Activated CD8-positive, alpha-beta T cell treated with anti-CD3 and anti-CD28 coated beads for 36 hours (primary cell): ENCODE measurements around the gene NR4A1. TPM values are rescaled to one million over a fixed set of nuclear protein-coding genes. Genes with fewer than 3 reads are reported as not detected.

Source experiments
- ATAC-seq: fragments of 200-7000 bp; cut with Tn5 transposase; one replicate; pipeline ENCODE4 v1.10.0; 2021; ENCODE audit warnings: mild to moderate bottlenecking, moderate library complexity
- CTCF ChIA-PET: fragments of 350-600 bp; sonication (Branson Sonifier 250); formaldehyde crosslinking; loops from one replicate; lab custom pipeline; 2021; ENCODE audit warnings: antibody characterized with exemption; lab: Charles Lee
- POLR2A ChIA-PET: fragments of 350-600 bp; sonication (Branson Sonifier 250); formaldehyde crosslinking; loops from one replicate; lab custom pipeline; 2021; ENCODE audit warnings: antibody characterized with exemption; lab: Charles Lee
- DNase-seq: peaks from one replicate; pipeline ENCODE4 v3.0.0-alpha.2; 2020
- H3K27ac Mint-ChIP-seq: one replicate; pipeline ENCODE4 v1.8.0; 2021; ENCODE audit warnings: mild to moderate bottlenecking, mixed read lengths
- H3K27me3 Mint-ChIP-seq: one replicate; pipeline ENCODE4 v1.8.0; 2021; ENCODE audit warnings: mixed read lengths
- H3K36me3 Mint-ChIP-seq: one replicate; pipeline ENCODE4 v1.8.0; 2021; ENCODE audit warnings: low read depth, mixed read lengths
- H3K4me1 Mint-ChIP-seq: one replicate; pipeline ENCODE4 v1.8.0; 2021; ENCODE audit warnings: low read depth, mixed read lengths
- H3K4me3 Mint-ChIP-seq: one replicate; pipeline ENCODE4 v1.8.0; 2021; ENCODE audit warnings: mild to moderate bottlenecking, moderate library complexity, mixed read lengths
- H3K9me3 Mint-ChIP-seq: one replicate; pipeline ENCODE4 v1.8.0; 2021; ENCODE audit warnings: mixed read lengths
- intact Hi-C: fragments of 100-400 bp; cut with micrococcal nuclease; formaldehyde crosslinking; loops from one replicate; pipeline ENCODE4 v1.10.0; 2022
- total RNA-seq, 2 experiments: library from RNA; stranded (reverse); gene quantifications; one replicate each; pipeline ENCODE4 v1.2.3, GENCODE V29; 2021
- TF ChIP-seq, protein P1 (sequence below): fragments of 200-600 bp; IDR thresholded peaks from one replicate; pipeline ENCODE4 v1.8.0; 2022; ENCODE audit warnings: antibody characterized with exemption, mild to moderate bottlenecking

NR4A1 gene
- total RNA-seq, 2 experiments from 2014 or later, result 120 to 128 TPM

GRCh38 chr12:52023182-52023975 is 27.9 kb upstream of the NR4A1 start:
- DNase-seq (peak; percentile 96), ATAC-seq (peak; percentile 69)
- Mint-ChIP-seq H3K27ac (peak overlapping the region; percentile 96), H3K4me3 (peak overlapping the region; percentile 76), H3K27me3 (peaks cover 1% of the 10 kb centered on the region), H3K9me3 (no peaks in the 10 kb centered on the region), H3K36me3 (no peaks in the 10 kb centered on the region), H3K4me1 (peaks cover 41% of the 10 kb centered on the region)
- TF ChIP-seq, protein P1, sequence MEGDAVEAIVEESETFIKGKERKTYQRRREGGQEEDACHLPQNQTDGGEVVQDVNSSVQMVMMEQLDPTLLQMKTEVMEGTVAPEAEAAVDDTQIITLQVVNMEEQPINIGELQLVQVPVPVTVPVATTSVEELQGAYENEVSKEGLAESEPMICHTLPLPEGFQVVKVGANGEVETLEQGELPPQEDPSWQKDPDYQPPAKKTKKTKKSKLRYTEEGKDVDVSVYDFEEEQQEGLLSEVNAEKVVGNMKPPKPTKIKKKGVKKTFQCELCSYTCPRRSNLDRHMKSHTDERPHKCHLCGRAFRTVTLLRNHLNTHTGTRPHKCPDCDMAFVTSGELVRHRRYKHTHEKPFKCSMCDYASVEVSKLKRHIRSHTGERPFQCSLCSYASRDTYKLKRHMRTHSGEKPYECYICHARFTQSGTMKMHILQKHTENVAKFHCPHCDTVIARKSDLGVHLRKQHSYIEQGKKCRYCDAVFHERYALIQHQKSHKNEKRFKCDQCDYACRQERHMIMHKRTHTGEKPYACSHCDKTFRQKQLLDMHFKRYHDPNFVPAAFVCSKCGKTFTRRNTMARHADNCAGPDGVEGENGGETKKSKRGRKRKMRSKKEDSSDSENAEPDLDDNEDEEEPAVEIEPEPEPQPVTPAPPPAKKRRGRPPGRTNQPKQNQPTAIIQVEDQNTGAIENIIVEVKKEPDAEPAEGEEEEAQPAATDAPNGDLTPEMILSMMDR, result peak; percentile 96
- intact Hi-C loops, result no loop called here
- ChIA-PET POLR2A (interaction anchor here (0.6 to 8.3 kb wide), 9 partner anchors 10 to 98 kb away, joined by 3 to 74 read pairs (median 4); partner anchors contain the start of gene TAMALIN), CTCF (interaction anchor here (1.0 to 18.1 kb wide), 10 partner anchors 14 to 156 kb away, joined by 4 to 602 read pairs (median 312); partner anchors contain the start of genes ATG101, NR4A1, SMIM41 and TAMALIN)

- ChIA-PET CTCF (interaction anchor here (1.0 to 18.1 kb wide), 18 partner anchors 15 to 255 kb away, joined by 3 to 602 read pairs (median 12); partner anchors contain the start of genes ATG101, NR4A1, SMIM41 and TAMALIN), POLR2A (interaction anchor here (0.9 to 8.3 kb wide), 9 partner anchors 10 to 93 kb away, joined by 3 to 74 read pairs (median 5); partner anchors contain the start of gene TAMALIN)
- peak overlapping the region; percentile 76 for H3K4me3 Mint-ChIP-seq
- H3K27ac Mint-ChIP-seq, result peak overlapping the region; percentile 96
- H3K36me3 Mint-ChIP-seq, result no peaks in the 10 kb centered on the region
- intact Hi-C loops, result loop anchor here (2.0 kb wide), 1 partner anchor 31 kb away; no protein-coding TSS in a partner anchor
- DNase-seq (no peak), ATAC-seq (peak; percentile 6)
- H3K9me3 Mint-ChIP-seq, result no peaks in the 10 kb centered on the region
- H3K27me3 Mint-ChIP-seq, result peaks cover 1% of the 10 kb centered on the region
- peaks cover 41% of the 10 kb centered on the region for H3K4me1 Mint-ChIP-seq
- TF ChIP-seq, protein P1, result peak; percentile 51
Observed at GRCh38 chr12:52023976-52024688, 27.1 kb upstream of the NR4A1 start.

GRCh38 chr12:52024845-52025230 is 26.4 kb upstream of the NR4A1 start:
- TF ChIP-seq, protein P1, result no peak
- peaks cover 41% of the 10 kb centered on the region for H3K4me1 Mint-ChIP-seq
- intact Hi-C loops, result loop anchor here (1.0 to 5.0 kb wide), 4 partner anchors 32 to 97 kb away; partner anchors contain the start of gene ATG101
- H3K27ac Mint-ChIP-seq, result peak overlapping the region; percentile 96
- peak overlapping the region; percentile 76 for H3K4me3 Mint-ChIP-seq
- no peaks in the 10 kb centered on the region for H3K9me3 Mint-ChIP-seq
- ChIA-PET CTCF (interaction anchor here (0.8 to 18.1 kb wide), 33 partner anchors 14 to 999 kb away, joined by 3 to 602 read pairs (median 7); partner anchors contain the start of genes ATG101, NR4A1, SLC11A2 and SMIM41), POLR2A (interaction anchor here (1.4 to 8.3 kb wide), 12 partner anchors 10 to 92 kb away, joined by 3 to 74 read pairs (median 8); partner anchors contain the start of genes ATG101, NR4A1 and TAMALIN)
- no peaks in the 10 kb centered on the region for H3K36me3 Mint-ChIP-seq
- peak; percentile 83 for DNase-seq
- peak; percentile 36 for ATAC-seq
- H3K27me3 Mint-ChIP-seq, result peaks cover 1% of the 10 kb centered on the region

- Mint-ChIP-seq H3K27ac (peak overlapping the region; percentile 96), H3K36me3 (no peaks in the 10 kb centered on the region), H3K27me3 (no peaks in the 10 kb centered on the region), H3K4me1 (peaks cover 28% of the 10 kb centered on the region), H3K9me3 (no peaks in the 10 kb centered on the region), H3K4me3 (peak overlapping the region; percentile 76)
- intact Hi-C loops, result loop anchor here (5.0 kb wide), 2 partner anchors 41 to 96 kb away; partner anchors contain the start of gene ATG101
- TF ChIP-seq, protein P1, result no peak
- ChIA-PET POLR2A (interaction anchor here (1.0 to 8.3 kb wide), 13 partner anchors 8 to 91 kb away, joined by 3 to 74 read pairs (median 6); partner anchors contain the start of genes ATG101, NR4A1 and TAMALIN), CTCF (interaction anchor here (0.6 to 18.1 kb wide), 27 partner anchors 13 to 755 kb away, joined by 3 to 602 read pairs (median 8); partner anchors contain the start of genes ATG101, NR4A1, SMIM41 and TAMALIN)
- ATAC-seq (no peak), DNase-seq (no peak)
Observed at GRCh38 chr12:52026263-52026662, 25.0 kb upstream of the NR4A1 start.
